ENCODE data around the gene HS2ST1. TPM values are rescaled to one million over a fixed set of nuclear protein-coding genes. Genes with fewer than 3 reads are reported as not detected.
A peak's percentile ranks its signal among the peaks of the same experiment; 100 is the strongest.
"Not testable (repeated sequence)": the region's sequence is repeated elsewhere in the genome, so short reads cannot be mapped to it uniquely, and the experiment has no call there.

Gene HS2ST1
- 15.6 TPM for polyA plus RNA-seq (ENCODE audit: insufficient read length)

GRCh38 chr1:86914601-86914997 lies at the start of gene HS2ST1:
TSS of gene HS2ST1 (plus strand) at chr1:86914635.
- DNase-seq: no peak

- DNase-seq: no peak
Measured at GRCh38 chr1:86865973-86866637, 48.3 kb upstream of the HS2ST1 start.

GRCh38 chr1:86866665-86867064 lies 47.8 kb upstream of the HS2ST1 start:
- DNase-seq: no peak

GRCh38 chr1:86867278-86867677 lies 47.2 kb upstream of the HS2ST1 start:
- not testable (repeated sequence) for DNase-seq

- no peak for DNase-seq
Measured at GRCh38 chr1:86868477-86868876, 46.0 kb upstream of the HS2ST1 start.

GRCh38 chr1:86871001-86871400 lies 43.4 kb upstream of the HS2ST1 start:
- no peak for DNase-seq

GRCh38 chr1:86872086-86872485 lies 42.3 kb upstream of the HS2ST1 start:
- no peak for DNase-seq

- no peak for DNase-seq
Measured at GRCh38 chr1:86875722-86876121, 38.7 kb upstream of the HS2ST1 start.

- DNase-seq: no peak
Measured at GRCh38 chr1:86887479-86888162, 26.8 kb upstream of the HS2ST1 start.

- no peak for DNase-seq
Measured at GRCh38 chr1:86888327-86888726, 26.1 kb upstream of the HS2ST1 start.

- not testable (repeated sequence) for DNase-seq
Measured at GRCh38 chr1:86899401-86899800, 15.0 kb upstream of the HS2ST1 start.

- DNase-seq: no peak
Measured at GRCh38 chr1:86905875-86906274, 8.6 kb upstream of the HS2ST1 start.

GRCh38 chr1:86906419-86906818 lies 8.0 kb upstream of the HS2ST1 start:
- DNase-seq: peak; percentile 11

- no peak for DNase-seq
Measured at GRCh38 chr1:86912281-86912900, 2.0 kb upstream of the HS2ST1 start.

GRCh38 chr1:86913399-86913895 lies 988 bp upstream of the HS2ST1 start:
- no peak for DNase-seq

GRCh38 chr1:86913896-86914600 lies 387 bp upstream of the HS2ST1 start, which contains the start of gene SELENOF:
TSS of gene SELENOF (minus strand) at chr1:86914126. CDS start at chr1:86914111, 15 bp downstream.
- DNase-seq: peak; percentile 99

- DNase-seq: peak; percentile 66
Measured at GRCh38 chr1:86914998-86915736, 732 bp downstream of the HS2ST1 start.

GRCh38 chr1:86915737-86916235 lies 1.4 kb downstream of the HS2ST1 start:
- DNase-seq: no peak

- no peak for DNase-seq
Measured at GRCh38 chr1:86916752-86917151, 2.3 kb downstream of the HS2ST1 start.

GRCh38 chr1:86922445-86922844 lies 8.0 kb downstream of the HS2ST1 start:
- DNase-seq: no peak

- no peak for DNase-seq
Measured at GRCh38 chr1:86924324-86924960, 10.0 kb downstream of the HS2ST1 start.

Data from hindlimb muscle (tissue), 1 donor.